ENCODE results near the gene GSN. TPM values are rescaled to one million over a fixed set of nuclear protein-coding genes. Genes with fewer than 3 reads are reported as not detected.
A peak's percentile ranks its signal among the peaks of the same experiment; 100 is the strongest.

GSN gene
- total and polyA plus RNA-seq, 2 of the 13 experiments (the other 11 are each of a cell fraction or from before 2014, with no cell fraction given) = 294 to 307 TPM

- TF ChIP-seq ATF6 (CRISPR knock-in tag; conservative IDR thresholded peaks at IDR 0.05) (no peak), ZBTB25 (CRISPR knock-in tag; IDR thresholded peaks at IDR 0.05) (0 out of 2 replicates have a peak, but pooled peaks have one; percentile 8)
Measured at GRCh38 chr9:121373011-121373729, 105.2 kb downstream of the GSN start (continued).

- 68% methylated on average over 4 of the region's 4 CpGs for WGBS (ENCODE audit: low lambda C conversion rate)
- TF ChIP-seq RAD21 (CRISPR knock-in tag; IDR thresholded peaks at IDR 0.05) (peak; percentile 26; the same call in 1 of the 2 replicates), SMC3 (IDR thresholded peaks at IDR 0.05; ENCODE audit: low read length) (peak; percentile 35), STAG1 (CRISPR knock-in tag; IDR thresholded peaks at IDR 0.05) (peak; percentile 51), ZSCAN5A (CRISPR knock-in tag; IDR thresholded peaks at IDR 0.05; ENCODE audit: borderline replicate concordance) (no peak), CCAR2 (optimal IDR thresholded peaks at IDR 0.05; ENCODE audit: low read depth, low read length) (no peak)
- BruUV-seq (replicated peaks) = no TSS peak
- Histone ChIP-seq H3K36me3 (replicated peaks in 1 of 2; ENCODE audit: control insufficient read depth in 1 of 2, insufficient read depth in 2 of 2, low read length in 2 of 2) (no peaks in the 10 kb centered on the region), H3K27me3 (ENCODE audit: control insufficient read depth in 1 of 2, insufficient read depth in 2 of 2, low read length in 2 of 2) (no peaks in the 10 kb centered on the region), H4K20me1 (ENCODE audit: insufficient read depth, low read length) (no peaks in the 10 kb centered on the region), H2AFZ (ENCODE audit: low read length) (no peak overlapping the region), H3K27ac (ENCODE audit: extremely low read length, insufficient read depth, low read length) (no peak overlapping the region), H3K9me3 (ENCODE audit: low read length) (peaks cover 8% of the 10 kb centered on the region), H3K4me2 (ENCODE audit: low read depth, low read length) (no peak overlapping the region), H3K79me2 (ENCODE audit: insufficient read depth, low read length) (no peaks in the 10 kb centered on the region), H3K9ac (ENCODE audit: insufficient read depth, low read depth, low read length) (no peak overlapping the region), H3K4me3 (replicated peaks in 1 of 3; ENCODE audit: insufficient read depth in 1 of 3, low read depth in 2 of 3, low read length in 3 of 3) (no peak overlapping the region), H3K4me1 (ENCODE audit: insufficient read depth, low read length) (peaks cover 42% of the 10 kb centered on the region)
- intact Hi-C loops (cut with micrococcal nuclease; ENCODE audit: unreplicated experiment) = loop anchor here (1.0 kb wide), 1 partner anchor 56 kb away; no protein-coding TSS in a partner anchor
- DNase-seq (ENCODE audit: low spot score) (no peak), FAIRE-seq (no peak), ATAC-seq (no peak)
- ChIA-PET CTCF (ENCODE audit: low intra/inter-chr PET ratio, low total read pairs) (interaction anchor here (1.0 to 2.2 kb wide), 2 partner anchors 56 to 163 kb away, joined by 5 to 35 read pairs; no protein-coding TSS in a partner anchor), POLR2A (no interaction called here)
- in situ Hi-C loops (cut with HindIII; ENCODE audit: extremely low pct_ligation_motif_present, low pct_unique_long_range_greater_than_20kb) = no loop called here
Measured at GRCh38 chr9:121376214-121376830, 108.4 kb downstream of the GSN start.

Data from HepG2 (cell line).